Liver (tissue), 2 donors: Measurements from ENCODE around the gene RTN4IP1.

ENCODE experiments used
- CTCF ChIP-seq: fragments of 150-350 bp; IDR thresholded peaks from 2 replicates; pipeline ENCODE4 v1.5.1; 2017; ENCODE audit warnings: improper control_type of control experiment, low read depth, low read length; ENCODE audit not compliant: missing input control
- TF ChIP-seq, protein P1 (sequence below): IDR thresholded peaks from 2 replicates; pipeline ENCODE4 v1.6.1; 2016; ENCODE audit warnings: antibody characterized with exemption
- donor health status: healthy.

DNA sequence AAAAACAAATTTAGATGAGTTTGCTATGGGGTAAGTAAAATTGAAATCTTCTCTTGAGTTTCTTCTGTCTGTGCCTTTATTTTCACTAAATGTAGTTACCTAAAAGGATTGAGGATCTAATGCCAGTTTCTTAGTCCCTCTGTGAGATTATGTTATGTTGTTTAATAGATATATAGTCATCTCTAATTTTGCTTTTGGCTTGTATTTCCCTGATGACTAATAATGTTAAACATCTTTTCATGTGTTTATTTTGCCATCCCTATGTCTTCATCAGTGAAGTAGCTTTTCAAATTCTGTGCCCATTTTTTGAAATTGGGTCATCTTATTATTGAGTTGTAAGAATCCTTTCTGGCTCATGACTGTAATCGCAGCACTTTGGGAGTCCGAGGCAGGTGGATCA lies 13.8 kb upstream of the RTN4IP1 start:
- TF ChIP-seq, protein P1, sequence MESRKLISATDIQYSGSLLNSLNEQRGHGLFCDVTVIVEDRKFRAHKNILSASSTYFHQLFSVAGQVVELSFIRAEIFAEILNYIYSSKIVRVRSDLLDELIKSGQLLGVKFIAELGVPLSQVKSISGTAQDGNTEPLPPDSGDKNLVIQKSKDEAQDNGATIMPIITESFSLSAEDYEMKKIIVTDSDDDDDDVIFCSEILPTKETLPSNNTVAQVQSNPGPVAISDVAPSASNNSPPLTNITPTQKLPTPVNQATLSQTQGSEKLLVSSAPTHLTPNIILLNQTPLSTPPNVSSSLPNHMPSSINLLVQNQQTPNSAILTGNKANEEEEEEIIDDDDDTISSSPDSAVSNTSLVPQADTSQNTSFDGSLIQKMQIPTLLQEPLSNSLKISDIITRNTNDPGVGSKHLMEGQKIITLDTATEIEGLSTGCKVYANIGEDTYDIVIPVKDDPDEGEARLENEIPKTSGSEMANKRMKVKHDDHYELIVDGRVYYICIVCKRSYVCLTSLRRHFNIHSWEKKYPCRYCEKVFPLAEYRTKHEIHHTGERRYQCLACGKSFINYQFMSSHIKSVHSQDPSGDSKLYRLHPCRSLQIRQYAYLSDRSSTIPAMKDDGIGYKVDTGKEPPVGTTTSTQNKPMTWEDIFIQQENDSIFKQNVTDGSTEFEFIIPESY: no peak
- no peak for TF ChIP-seq CTCF
